GM12878 (cell line): ENCODE data around the gene C11orf16. TPM values are rescaled to one million over a fixed set of nuclear protein-coding genes. Genes with fewer than 3 reads are reported as not detected.

Source experiments
- CBX3 ChIP-seq: fragments of 200-600 bp; sonication (generic); IDR thresholded peaks from 2 replicates; pipeline ENCODE4 v1.6.1; 2016; ENCODE audit warnings: low read depth, borderline replicate concordance
- CBX5 ChIP-seq: sonication (generic); IDR thresholded peaks from 2 replicates; pipeline ENCODE4 v1.6.1; 2016; ENCODE audit warnings: low read depth, moderate library complexity, mild to moderate bottlenecking, inconsistent platforms
- CREB1 ChIP-seq: IDR thresholded peaks from 2 replicates; pipeline ENCODE4 v1.6.1; 2012; ENCODE audit warnings: low read depth, mild to moderate bottlenecking, inconsistent platforms
- CREM ChIP-seq: IDR thresholded peaks from 2 replicates; pipeline ENCODE4 v1.6.1; 2014; ENCODE audit warnings: antibody characterized with exemption, low read depth
- E2F4 ChIP-seq: IDR thresholded peaks from 2 replicates; pipeline ENCODE4 v1.6.1; 2012; ENCODE audit warnings: low read depth, low read length, improper control_type of control experiment
- E2F8 ChIP-seq: fragments of 450-650 bp; IDR thresholded peaks from 2 replicates; pipeline ENCODE4 v1.6.1; 2018; ENCODE audit warnings: mild to moderate bottlenecking, low read depth, moderate library complexity; ENCODE audit not compliant: partially characterized antibody
- IRF3 ChIP-seq: fragments of 450-650 bp; IDR thresholded peaks from 2 replicates; pipeline ENCODE4 v1.6.1; 2014; ENCODE audit warnings: mild to moderate bottlenecking
- KAT2A ChIP-seq: conservative IDR thresholded peaks from 2 replicates; pipeline ENCODE4 v1.6.1; 2011; ENCODE audit warnings: low read depth, low read length; ENCODE audit not compliant: control insufficient read depth
- MEF2B ChIP-seq: fragments of 450-650 bp; IDR thresholded peaks from 2 replicates; pipeline ENCODE4 v1.6.1; 2018; ENCODE audit warnings: mild to moderate bottlenecking, moderate library complexity; ENCODE audit not compliant: partially characterized antibody, poor library complexity, severe bottlenecking
- NBN ChIP-seq: fragments of 450-650 bp; IDR thresholded peaks from 2 replicates; pipeline ENCODE4 v1.6.1; 2016
- NFIC ChIP-seq: IDR thresholded peaks from 2 replicates; pipeline ENCODE4 v1.6.1; 2012; ENCODE audit warnings: low read depth, mild to moderate bottlenecking, inconsistent platforms, low read length, moderate library complexity
- PRDM15 ChIP-seq: fragments of 450-650 bp; formaldehyde crosslinking; IDR thresholded peaks from 2 replicates; pipeline ENCODE4 v1.4.0; 2020; ENCODE audit warnings: mild to moderate bottlenecking, moderate library complexity
- RELB ChIP-seq: fragments of 450-650 bp; IDR thresholded peaks from 2 replicates; pipeline ENCODE4 v1.6.1; 2017; ENCODE audit warnings: low read depth, mild to moderate bottlenecking, moderate library complexity
- SMAD1 ChIP-seq: fragments of 450-650 bp; IDR thresholded peaks from 2 replicates; pipeline ENCODE4 v1.6.1; 2018; ENCODE audit warnings: mild to moderate bottlenecking, low read depth; ENCODE audit not compliant: partially characterized antibody
- SREBF2 ChIP-seq: IDR thresholded peaks from 2 replicates; pipeline ENCODE4 v1.6.1; 2012; ENCODE audit warnings: mild to moderate bottlenecking, low read length
- SUPT20H ChIP-seq: IDR thresholded peaks from 2 replicates; pipeline ENCODE4 v1.6.1; 2011; ENCODE audit warnings: low read depth, mild to moderate bottlenecking, low read length, moderate library complexity, borderline replicate concordance; ENCODE audit not compliant: control insufficient read depth
- ZNF622 ChIP-seq: fragments of 450-650 bp; IDR thresholded peaks from 2 replicates; pipeline ENCODE4 v1.6.1; 2017; ENCODE audit warnings: mild to moderate bottlenecking, inconsistent platforms
- ZSCAN29 ChIP-seq: fragments of 450-650 bp; IDR thresholded peaks from 2 replicates; pipeline ENCODE4 v1.6.1; 2017; ENCODE audit warnings: mild to moderate bottlenecking, moderate library complexity
- ZZZ3 ChIP-seq: IDR thresholded peaks from 2 replicates; pipeline ENCODE4 v1.6.1; 2011; ENCODE audit warnings: low read depth; ENCODE audit not compliant: control insufficient read depth, insufficient read length
- polyA plus RNA-seq, 11 experiments: library from polyadenylated mRNA; depleted of rRNA in 4 of 11; unstranded in 6 of 11; stranded (reverse) in 5 of 11; fragments of >200 nt; fragmentation: Nextera tagmentation in 4 of 11; fragmentation: Illumina TruSeq in 1 of 11; extraction: Ambion mirVana in 4 of 11; extraction: Trizol in 1 of 11; gene quantifications; 1 replicate in 1 of 11; 2 replicates in 10 of 11; pipeline versions ENCODE4 v1.2.1 to v1.2.3, GENCODE V29; 2011 to 2016; ENCODE audit warnings: inconsistent platforms in 2 of 11, missing spikeins in 2 of 11, low read depth in 1 of 11
- total RNA-seq, 4 experiments: library from RNA; depleted of rRNA in 3 of 4; stranded (reverse); fragments of >200 nt in 3 of 4; fragmentation: Illumina TruSeq in 1 of 4; extraction: Trizol in 1 of 4; gene quantifications; 2 replicates each; pipeline versions ENCODE4 v1.2.1 to v1.2.3, GENCODE V29; 2013 to 2021

Gene C11orf16
- total and polyA plus RNA-seq, 10 of the 15 experiments (the other 5 are each of a cell fraction or from before 2014, with no cell fraction given): 0.05 to 0.39 (median 0.32) TPM; not detected in 7

GRCh38 chr11:8964324-8965320 lies 31.9 kb upstream of the C11orf16 start, which contains the start of gene TMEM9B (continued):
- TF ChIP-seq RELB (peak; percentile 83), KAT2A (no peak), SMAD1 (no peak), ZZZ3 (no peak), MEF2B (peak; percentile 30), NFIC (no peak), ZNF622 (no peak), CBX3 (no peak), ZSCAN29 (no peak), CREB1 (peak; percentile 98), SREBF2 (no peak), E2F4 (no peak), IRF3 (no peak), SUPT20H (no peak), CREM (peak; percentile 98), PRDM15 (CRISPR knock-in tag) (no peak), CBX5 (no peak), NBN (peak; percentile 71; the same call in 1 of the 2 replicates), E2F8 (peak; percentile 37)
